ENCODE measurements around the gene RAPGEF1. TPM values are rescaled to one million over a fixed set of nuclear protein-coding genes. Genes with fewer than 3 reads are reported as not detected.

Gene RAPGEF1
- total and polyA plus RNA-seq, 2 of the 13 experiments (the other 11 are each of a cell fraction or from before 2014, with no cell fraction given): 21.2 to 38.9 TPM

DNA sequence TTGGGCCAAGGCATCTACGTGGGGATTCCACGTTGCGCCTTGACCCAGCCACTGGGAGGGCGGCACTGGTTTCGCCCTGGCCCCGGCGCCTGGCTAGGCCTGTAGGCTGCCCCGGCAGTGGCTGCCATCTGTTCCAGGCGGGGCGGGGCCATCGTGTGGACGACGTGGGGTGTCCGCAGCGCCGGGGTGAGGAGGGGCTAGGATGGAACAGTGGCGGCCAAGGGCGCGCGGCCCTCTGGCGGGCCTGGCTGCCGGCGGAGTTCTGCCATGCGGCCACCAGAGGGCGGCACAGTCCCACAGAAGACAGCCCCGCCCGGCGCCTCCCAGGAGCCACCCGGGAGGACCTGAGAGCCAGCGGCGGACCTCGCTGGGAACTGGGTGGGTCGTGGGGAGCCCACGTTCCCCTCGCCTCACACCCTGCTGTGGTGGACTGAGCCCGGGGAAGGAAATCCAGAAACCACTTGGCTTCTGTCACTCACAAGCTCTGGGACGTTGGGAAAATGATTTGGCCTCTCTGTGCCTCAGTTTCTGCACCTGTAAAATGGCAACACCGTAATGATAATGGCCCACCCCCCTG lies 22.6 kb upstream of the RAPGEF1 start (continued):
- TF ChIP-seq ZNF558 (CRISPR knock-in tag; IDR thresholded peaks at IDR 0.05; ENCODE audit: borderline replicate concordance) (no peak), ZNF138 (CRISPR knock-in tag; IDR thresholded peaks at IDR 0.05; ENCODE audit: low read depth) (no peak), SP1 (IDR thresholded peaks at IDR 0.05) (no peak), SP1 (CRISPR knock-in tag; IDR thresholded peaks at IDR 0.05) (no peak), ZNF577 (CRISPR knock-in tag; IDR thresholded peaks at IDR 0.05; ENCODE audit: borderline replicate concordance, low read depth) (no peak), ZNF10 (CRISPR knock-in tag; IDR thresholded peaks at IDR 0.05; ENCODE audit: borderline replicate concordance, low read depth) (no peak), ZNF12 (CRISPR knock-in tag; IDR thresholded peaks at IDR 0.05) (no peak), GATAD2A (CRISPR knock-in tag; IDR thresholded peaks at IDR 0.05) (no peak), HES4 (CRISPR knock-in tag; IDR thresholded peaks at IDR 0.05; ENCODE audit: borderline replicate concordance) (no peak), KLF11 (CRISPR knock-in tag; IDR thresholded peaks at IDR 0.05) (no peak), ZNF264 (CRISPR knock-in tag; IDR thresholded peaks at IDR 0.05) (no peak), ZNF124 (CRISPR knock-in tag; IDR thresholded peaks at IDR 0.05) (no peak)
- TF ChIP-seq, protein P1, sequence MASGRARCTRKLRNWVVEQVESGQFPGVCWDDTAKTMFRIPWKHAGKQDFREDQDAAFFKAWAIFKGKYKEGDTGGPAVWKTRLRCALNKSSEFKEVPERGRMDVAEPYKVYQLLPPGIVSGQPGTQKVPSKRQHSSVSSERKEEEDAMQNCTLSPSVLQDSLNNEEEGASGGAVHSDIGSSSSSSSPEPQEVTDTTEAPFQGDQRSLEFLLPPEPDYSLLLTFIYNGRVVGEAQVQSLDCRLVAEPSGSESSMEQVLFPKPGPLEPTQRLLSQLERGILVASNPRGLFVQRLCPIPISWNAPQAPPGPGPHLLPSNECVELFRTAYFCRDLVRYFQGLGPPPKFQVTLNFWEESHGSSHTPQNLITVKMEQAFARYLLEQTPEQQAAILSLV (CRISPR knock-in tag; IDR thresholded peaks at IDR 0.05; ENCODE audit: borderline replicate concordance): 0 out of 2 replicates have a peak, but pooled peaks have one; percentile 59
- TF ChIP-seq, protein P2, sequence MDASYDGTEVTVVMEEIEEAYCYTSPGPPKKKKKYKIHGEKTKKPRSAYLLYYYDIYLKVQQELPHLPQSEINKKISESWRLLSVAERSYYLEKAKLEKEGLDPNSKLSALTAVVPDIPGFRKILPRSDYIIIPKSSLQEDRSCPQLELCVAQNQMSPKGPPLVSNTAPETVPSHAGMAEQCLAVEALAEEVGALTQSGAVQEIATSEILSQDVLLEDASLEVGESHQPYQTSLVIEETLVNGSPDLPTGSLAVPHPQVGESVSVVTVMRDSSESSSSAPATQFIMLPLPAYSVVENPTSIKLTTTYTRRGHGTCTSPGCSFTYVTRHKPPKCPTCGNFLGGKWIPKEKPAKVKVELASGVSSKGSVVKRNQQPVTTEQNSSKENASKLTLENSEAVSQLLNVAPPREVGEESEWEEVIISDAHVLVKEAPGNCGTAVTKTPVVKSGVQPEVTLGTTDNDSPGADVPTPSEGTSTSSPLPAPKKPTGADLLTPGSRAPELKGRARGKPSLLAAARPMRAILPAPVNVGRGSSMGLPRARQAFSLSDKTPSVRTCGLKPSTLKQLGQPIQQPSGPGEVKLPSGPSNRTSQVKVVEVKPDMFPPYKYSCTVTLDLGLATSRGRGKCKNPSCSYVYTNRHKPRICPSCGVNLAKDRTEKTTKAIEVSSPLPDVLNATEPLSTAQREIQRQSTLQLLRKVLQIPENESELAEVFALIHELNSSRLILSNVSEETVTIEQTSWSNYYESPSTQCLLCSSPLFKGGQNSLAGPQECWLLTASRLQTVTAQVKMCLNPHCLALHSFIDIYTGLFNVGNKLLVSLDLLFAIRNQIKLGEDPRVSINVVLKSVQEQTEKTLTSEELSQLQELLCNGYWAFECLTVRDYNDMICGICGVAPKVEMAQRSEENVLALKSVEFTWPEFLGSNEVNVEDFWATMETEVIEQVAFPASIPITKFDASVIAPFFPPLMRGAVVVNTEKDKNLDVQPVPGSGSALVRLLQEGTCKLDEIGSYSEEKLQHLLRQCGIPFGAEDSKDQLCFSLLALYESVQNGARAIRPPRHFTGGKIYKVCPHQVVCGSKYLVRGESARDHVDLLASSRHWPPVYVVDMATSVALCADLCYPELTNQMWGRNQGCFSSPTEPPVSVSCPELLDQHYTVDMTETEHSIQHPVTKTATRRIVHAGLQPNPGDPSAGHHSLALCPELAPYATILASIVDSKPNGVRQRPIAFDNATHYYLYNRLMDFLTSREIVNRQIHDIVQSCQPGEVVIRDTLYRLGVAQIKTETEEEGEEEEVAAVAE (CRISPR knock-in tag; IDR thresholded peaks at IDR 0.05; ENCODE audit: borderline replicate concordance): no peak
- TF ChIP-seq, protein P3, sequence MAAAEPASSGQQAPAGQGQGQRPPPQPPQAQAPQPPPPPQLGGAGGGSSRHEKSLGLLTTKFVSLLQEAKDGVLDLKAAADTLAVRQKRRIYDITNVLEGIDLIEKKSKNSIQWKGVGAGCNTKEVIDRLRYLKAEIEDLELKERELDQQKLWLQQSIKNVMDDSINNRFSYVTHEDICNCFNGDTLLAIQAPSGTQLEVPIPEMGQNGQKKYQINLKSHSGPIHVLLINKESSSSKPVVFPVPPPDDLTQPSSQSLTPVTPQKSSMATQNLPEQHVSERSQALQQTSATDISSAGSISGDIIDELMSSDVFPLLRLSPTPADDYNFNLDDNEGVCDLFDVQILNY (CRISPR knock-in tag; conservative IDR thresholded peaks at IDR 0.05): no peak
- TF ChIP-seq, protein P4, sequence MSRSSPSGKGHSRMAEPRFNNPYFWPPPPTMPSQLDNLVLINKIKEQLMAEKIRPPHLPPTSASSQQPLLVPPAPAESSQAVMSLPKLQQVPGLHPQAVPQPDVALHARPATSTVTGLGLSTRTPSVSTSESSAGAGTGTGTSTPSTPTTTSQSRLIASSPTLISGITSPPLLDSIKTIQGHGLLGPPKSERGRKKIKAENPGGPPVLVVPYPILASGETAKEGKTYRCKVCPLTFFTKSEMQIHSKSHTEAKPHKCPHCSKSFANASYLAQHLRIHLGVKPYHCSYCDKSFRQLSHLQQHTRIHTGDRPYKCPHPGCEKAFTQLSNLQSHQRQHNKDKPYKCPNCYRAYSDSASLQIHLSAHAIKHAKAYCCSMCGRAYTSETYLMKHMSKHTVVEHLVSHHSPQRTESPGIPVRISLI (CRISPR knock-in tag; IDR thresholded peaks at IDR 0.05; ENCODE audit: borderline replicate concordance): no peak
- TF ChIP-seq, protein P5, sequence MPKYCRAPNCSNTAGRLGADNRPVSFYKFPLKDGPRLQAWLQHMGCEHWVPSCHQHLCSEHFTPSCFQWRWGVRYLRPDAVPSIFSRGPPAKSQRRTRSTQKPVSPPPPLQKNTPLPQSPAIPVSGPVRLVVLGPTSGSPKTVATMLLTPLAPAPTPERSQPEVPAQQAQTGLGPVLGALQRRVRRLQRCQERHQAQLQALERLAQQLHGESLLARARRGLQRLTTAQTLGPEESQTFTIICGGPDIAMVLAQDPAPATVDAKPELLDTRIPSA (CRISPR knock-in tag; IDR thresholded peaks at IDR 0.05; ENCODE audit: borderline replicate concordance): no peak
- TF ChIP-seq, protein P6, sequence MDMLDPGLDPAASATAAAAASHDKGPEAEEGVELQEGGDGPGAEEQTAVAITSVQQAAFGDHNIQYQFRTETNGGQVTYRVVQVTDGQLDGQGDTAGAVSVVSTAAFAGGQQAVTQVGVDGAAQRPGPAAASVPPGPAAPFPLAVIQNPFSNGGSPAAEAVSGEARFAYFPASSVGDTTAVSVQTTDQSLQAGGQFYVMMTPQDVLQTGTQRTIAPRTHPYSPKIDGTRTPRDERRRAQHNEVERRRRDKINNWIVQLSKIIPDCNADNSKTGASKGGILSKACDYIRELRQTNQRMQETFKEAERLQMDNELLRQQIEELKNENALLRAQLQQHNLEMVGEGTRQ (IDR thresholded peaks at IDR 0.05; ENCODE audit: low read depth, low read length): no peak
- TF ChIP-seq, protein P6 (CRISPR knock-in tag; IDR thresholded peaks at IDR 0.05; ENCODE audit: borderline replicate concordance): no peak
- TF ChIP-seq, protein P7, sequence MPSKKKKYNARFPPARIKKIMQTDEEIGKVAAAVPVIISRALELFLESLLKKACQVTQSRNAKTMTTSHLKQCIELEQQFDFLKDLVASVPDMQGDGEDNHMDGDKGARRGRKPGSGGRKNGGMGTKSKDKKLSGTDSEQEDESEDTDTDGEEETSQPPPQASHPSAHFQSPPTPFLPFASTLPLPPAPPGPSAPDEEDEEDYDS (CRISPR knock-in tag; IDR thresholded peaks at IDR 0.05): no peak
